ENCODE measurements around the gene CELF5.
"Not testable (repeated sequence)": the region's sequence is repeated elsewhere in the genome, so short reads cannot be mapped to it uniquely, and the experiment has no call there.

Gene CELF5

DNA sequence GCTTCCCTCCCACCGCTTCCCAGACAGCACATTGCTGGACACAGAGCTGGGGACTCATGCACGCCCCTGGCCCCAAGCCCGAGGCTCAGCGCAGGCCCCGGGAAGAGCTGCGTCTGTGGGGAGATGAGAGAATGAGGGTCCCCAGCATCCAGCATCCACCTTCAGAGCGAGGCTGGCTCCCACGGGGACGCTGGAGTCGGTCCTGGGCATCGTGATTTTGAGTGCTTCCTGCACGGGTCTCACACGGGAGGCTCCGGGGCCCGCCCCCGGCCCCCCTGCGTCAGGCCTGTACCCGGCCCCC, 34.0 kb upstream of the CELF5 start:
- no peak for DNase-seq (ENCODE audit: low spot score)

DNA sequence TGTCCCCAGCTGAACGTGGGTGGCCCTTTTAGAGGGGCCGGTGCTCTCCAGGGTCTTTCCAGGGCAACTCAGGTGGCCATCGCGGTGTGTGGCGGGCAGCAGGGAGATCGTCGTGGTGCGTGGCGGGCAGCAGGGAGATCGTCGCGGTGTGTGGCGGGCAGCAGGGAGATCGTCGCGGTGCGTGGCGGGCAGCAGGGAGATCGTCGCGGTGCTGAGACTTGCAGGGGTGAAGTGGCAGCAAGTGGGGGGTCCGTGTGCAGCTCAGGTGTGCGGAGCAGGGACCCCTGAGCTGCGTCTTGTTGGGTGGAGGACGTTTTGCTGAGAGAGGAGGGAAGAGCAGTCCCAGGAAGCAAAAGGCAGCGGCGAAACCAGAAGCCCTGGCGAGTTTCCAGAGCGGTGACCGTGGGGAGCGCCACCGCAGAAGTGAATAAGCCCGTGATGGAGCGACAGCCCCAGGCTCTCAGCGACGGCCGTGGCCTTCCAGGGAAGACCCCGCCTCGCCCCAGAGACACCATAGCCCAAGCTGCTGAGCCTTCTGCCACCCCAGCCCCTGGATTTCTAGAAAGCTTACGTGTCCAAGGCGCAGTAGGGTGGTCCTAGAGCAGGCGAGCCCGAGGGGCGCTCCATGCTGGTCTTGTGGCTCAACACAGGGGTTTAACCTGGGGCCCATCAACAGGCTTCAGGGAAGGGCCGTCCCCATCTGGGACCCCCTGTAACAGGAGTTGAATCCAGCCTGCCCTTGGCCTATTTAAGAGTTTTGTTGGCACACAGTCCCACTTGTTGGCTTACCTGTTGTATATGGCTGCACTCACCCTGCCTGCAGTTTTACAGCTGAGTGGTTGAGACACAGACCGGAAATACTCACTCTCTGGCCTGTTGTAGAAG, 33.3 kb upstream of the CELF5 start:
- DNase-seq (ENCODE audit: low spot score) = no peak

DNA sequence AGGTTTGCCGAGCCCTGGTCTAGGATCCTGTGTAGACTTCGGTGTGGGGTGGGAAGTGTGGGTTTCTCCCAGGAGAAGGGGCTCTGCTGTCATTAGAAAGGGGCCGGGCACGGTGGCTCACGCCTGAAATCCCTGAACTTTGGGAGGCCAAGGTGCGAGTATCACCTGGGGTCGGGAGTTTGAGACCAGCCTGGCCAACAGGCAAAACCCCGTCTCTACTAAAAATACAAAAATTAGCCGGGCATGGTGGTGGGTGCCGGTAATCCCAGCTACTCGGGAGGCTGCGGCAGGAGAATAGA, 32.7 kb upstream of the CELF5 start:
- DNase-seq (ENCODE audit: low spot score) = not testable (repeated sequence)

DNA sequence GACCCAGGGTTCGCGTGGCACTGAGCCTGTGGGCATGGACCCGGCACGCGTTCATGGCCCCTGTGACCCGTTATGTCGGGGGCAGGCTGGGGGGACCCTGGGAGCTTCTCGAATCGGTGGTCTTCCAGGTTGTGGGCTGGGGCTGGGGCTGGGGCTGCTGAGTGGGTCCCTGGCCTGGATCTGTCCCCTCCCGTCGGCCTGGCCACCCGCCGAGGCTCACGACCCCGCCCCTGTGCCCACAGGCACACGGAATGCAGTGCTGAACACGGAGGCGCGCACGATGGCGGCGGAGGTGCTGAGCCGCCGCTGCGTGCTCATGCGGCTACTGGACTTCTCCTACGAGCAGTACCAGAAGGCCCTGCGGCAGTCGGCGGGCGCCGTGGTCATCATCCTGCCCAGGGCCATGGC, 32.2 kb upstream of the CELF5 start:
- no peak for DNase-seq (ENCODE audit: low spot score)

DNA sequence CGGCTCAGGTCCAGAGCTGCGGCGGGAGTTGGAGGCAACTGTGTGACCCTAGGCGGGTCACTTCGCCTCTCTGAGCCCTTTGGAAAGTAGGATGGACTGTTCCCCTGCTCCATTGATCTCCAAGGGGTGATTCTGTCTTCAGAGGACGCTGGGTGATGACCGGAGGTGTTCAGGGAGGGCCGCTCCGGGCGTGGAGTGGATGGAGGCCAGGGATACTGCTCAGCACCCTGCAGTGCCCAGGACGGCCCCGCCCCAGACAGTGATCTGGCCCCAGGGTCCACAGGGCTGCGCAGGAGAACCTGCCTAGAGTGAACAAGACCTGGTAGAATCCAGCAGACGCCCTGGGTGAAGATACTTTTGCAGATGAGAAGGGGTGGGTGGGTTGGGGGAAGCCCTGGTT, 31.8 kb upstream of the CELF5 start:
- no peak for DNase-seq (ENCODE audit: low spot score)

DNA sequence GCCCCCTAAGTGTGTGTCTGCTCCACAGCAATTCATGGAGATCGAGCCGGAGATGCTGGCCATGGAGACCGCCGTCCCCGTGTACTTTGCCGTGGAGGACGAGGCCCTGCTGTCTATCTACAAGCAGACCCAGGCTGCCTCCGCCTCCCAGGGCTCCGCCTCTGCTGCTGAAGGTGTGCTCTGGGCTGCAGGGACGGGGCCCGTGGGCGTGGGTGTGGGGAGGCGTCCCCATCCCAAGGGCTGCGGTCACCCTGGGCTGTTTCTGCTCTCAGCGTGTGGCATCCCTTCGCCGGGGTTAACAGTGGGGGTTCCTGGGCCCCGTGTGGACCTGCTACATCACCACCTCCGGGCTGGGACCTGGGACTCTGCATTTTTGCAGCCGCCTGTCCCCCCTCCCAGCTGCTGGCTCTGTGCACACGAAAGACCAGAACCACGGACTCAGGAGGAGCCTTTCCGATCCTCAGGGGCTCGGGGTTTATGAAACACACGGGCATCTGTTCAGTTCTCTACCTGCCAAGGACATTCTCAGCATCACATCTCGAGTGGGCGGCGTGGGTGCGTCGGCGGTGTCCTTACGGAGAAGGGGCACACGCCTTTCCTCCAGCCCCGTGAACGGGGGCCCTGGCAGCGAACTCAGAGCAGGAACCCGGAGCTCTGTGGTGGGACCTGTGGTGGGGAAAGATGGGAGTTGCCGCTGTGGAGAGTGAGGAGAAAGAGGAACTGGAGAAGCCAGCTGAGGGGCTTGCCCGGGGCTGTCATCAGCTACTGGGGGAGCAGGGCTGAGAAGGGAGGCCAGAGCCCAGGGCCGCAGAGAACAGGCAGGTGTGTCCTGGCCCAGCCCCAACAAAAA, 31.0 kb upstream of the CELF5 start:
- DNase-seq (ENCODE audit: low spot score) = peak; percentile 40

DNA sequence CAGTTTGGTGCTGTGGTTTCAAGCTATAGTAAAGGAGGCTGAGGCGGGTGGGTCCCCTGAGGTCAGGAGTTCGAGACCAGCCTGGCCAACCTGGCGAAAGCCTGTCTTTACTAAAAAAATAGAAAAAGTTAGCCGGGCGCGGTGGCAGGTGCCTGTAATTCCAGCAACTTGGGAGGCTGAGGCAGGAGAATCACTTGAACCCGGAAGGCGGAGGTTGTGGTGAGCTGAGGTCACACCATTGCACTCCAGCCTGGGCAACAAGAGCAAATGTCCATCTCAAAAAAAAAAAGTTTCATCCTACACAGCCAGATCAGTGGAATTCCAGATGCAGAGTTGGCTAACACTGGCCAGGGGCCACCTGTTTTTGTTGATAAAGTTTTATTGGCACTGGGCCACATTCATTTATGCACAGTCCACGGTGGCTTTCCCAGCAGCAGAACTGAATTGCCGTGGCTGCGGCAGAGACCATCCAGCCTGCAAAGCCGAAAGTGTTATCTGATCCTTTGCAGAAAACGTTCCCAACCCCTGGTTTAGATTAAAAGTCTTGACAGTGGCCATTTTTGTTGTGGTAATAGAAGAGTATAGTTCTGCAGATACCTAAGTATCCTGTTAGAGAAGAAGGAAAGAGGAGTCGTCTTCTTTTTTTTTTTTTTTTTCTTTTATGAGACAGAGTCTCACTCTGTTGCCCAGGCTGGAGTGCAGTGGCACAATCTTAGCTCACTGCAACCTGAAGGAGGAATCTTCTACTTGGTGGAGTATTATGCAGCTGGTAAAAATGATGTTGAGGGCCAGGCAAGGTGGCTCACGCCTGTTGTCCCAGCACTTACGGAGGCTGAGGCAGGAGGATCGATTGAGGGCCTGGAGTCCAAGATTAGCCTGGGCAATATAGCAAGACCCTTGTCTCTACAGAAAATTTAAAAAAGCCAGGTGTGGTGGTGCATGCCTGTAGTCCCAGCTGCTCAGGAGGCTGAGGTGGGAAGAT, 30.1 kb upstream of the CELF5 start:
- peak; percentile 85 for DNase-seq (ENCODE audit: low spot score)

DNA sequence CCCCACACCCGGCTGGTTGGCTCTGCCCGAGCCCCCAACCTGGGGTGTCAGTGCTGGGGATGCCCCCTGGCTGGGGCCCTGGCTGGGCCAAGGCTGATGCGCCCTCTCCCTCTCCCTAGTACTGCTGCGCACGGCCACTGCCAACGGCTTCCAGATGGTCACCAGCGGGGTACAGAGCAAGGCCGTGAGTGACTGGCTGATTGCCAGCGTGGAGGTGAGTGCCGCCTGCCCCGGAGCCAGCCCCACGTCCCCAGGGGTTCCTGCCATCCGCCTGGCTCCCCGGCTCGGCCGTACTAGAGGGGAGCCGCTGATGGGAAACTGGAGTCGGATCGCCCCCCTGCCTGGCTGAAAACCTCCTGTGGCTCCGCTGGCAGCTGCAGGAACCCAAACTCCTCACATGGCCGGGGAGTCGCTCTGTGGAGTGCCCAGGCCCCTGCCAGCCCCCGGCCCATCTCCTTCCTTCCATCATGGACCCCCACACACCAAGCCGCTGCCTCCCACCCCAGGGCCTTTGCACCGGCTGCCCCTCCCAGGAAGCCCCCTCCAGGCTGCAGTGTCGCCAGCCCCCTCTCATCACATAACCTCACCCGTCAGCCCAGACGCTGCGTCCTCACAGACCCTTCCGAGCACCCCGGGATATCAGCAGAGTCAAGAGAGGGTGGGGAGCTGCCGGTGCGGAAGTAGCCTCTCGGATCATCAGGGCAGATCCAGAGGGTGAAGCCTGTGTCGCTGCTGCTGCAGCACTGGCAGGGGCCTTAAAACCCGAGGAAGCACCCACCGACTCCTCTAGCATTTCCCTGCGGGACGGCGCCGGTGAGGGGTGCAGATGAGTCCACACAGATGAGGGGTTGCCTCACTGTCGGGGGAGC, 28.2 kb upstream of the CELF5 start:
- DNase-seq (ENCODE audit: low spot score) = no peak

DNA sequence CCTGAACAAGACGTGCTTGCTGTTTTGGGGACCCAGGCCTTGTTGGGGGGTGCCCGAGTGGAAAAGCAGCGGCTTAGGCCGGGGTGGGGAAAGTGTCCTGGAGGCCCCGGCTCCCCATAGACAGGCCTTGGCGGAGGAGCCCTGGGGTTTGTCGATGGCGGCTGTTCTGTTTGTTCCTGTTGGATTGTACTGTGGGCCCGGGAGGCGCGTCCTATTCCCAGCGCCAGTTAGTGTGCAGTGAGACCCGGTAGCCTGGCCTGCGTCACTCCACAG, 27.6 kb upstream of the CELF5 start:
- DNase-seq (ENCODE audit: low spot score) = no peak

DNA sequence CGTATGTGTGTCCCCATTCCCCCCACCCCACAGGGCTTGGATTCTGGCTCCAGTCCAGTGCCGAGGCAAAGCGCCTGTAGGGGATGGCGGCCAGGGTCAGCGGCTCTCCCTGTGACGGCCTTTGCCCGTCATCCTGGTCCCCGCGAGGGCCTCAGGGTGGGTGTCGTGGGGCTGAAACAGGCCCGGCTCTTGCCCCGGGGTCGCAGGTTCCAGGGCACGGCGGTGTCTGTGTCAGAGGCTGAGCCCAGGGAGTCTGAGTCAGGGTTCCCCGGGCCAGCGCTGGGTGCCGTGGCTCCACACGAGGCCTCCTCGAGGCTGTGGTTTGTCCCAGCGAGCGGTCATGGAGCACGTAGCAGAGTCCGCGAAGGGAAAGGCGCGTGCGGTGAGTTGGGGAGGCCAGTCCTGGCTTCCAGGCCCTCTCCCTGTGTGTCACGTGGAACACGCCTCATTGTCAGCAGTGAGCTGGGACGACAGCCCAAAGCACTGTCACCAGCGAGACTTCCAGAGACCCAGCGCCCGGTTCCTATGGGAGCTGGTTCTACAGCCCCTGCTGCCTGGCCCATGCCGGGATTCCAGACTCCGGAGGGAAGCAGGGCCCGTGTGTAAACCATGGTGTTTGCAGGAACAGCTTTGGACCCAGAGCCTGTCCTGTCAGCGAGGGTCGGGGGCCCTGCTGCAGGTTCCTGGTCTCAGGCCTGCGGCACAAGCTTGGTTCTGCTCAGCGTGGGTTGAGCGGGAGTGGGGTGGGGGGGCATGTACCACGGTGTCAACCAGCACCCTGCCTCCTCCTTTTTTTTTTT, 25.4 kb upstream of the CELF5 start:
- no peak for DNase-seq (ENCODE audit: low spot score)

DNA sequence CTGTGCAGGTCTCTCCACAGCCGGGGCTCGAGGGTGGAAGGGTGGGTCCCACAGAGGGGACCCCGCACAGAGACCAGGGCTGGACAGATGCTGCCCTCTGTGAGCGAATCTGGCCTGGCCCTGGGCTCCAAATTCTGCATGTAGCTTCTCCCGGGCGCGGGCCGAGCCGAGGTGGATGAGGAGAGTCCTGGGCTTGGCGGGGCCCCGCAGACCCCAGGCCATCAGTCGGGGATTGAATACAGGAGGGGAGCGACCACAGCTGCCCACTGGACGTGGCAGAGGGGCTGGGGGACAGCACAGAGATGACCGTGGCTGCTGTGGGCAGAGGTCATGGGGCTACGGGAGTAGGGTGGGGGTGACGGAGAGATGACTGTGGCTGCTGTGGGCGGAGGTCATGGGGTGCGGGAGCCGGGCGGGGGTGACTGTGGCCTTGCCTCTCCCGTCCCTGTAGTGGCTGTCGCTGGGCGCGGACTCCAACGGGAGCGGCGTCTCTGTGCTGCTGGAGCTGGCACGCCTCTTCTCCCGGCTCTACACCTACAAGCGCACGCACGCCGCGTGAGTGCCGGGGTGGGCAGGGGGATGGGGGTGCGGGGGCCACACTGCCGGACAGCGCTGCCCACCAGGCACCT, 23.3 kb upstream of the CELF5 start:
- DNase-seq (ENCODE audit: low spot score) = no peak

DNA sequence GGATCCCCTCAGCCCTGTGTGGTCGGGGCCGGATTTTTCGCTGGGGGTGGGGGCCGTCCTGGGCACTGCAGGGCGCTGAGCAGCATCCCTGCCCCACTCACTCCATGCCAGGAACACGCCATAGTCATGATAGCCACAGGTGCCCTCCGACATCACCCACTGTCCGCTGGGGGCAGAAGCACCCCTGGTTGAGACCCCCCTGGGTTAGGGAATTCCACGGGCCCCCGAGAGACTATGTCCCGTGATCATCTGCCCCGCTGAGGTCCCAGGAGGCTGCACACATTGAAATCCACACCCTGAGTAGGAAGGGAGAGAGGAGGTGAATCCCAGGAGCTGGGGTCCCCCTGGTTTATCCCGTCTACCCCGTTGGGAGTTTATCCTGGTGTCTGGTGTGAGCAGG, 22.6 kb upstream of the CELF5 start:
- no peak for DNase-seq (ENCODE audit: low spot score)

DNA sequence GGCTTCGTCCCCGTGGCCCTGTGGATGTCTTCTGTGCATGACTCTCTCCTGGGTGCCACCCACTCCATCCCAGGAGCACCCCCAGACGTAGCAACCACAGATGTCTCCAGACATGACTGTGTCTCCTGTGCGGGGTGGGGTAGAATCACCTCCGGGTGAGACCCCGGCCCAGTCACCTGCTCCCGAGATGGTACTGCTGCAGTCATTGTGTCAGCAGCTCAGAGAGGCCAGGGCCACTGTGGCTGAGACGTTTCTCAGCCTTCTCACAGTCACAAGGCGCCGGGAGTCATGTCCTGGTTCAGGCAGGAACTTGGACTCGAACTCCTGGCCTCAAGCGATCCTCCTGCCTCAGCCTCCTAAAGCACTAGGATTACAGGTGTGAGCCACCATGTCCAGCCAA, 22.1 kb upstream of the CELF5 start:
- no peak for DNase-seq (ENCODE audit: low spot score)

DNA sequence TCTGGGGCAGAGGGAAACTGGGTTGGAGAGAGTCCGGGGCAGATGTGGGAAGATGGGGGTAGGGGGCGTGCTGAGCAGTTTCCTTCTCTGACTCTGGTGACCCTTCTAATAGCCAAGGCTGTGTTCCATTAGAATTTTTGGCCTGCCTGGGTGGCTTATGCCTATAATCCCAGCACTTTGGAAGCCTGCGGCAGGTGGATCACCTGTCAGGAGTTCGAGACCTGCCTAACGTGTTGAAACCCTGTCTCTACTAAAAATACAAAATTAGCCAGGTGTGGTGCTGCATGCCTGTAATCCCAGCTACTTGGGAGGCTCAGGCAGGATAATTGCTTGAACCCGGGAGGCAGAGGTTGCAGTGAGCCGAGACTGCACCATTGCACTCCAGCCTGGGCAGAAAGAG, 21.6 kb upstream of the CELF5 start:
- DNase-seq (ENCODE audit: low spot score) = not testable (repeated sequence)

DNA sequence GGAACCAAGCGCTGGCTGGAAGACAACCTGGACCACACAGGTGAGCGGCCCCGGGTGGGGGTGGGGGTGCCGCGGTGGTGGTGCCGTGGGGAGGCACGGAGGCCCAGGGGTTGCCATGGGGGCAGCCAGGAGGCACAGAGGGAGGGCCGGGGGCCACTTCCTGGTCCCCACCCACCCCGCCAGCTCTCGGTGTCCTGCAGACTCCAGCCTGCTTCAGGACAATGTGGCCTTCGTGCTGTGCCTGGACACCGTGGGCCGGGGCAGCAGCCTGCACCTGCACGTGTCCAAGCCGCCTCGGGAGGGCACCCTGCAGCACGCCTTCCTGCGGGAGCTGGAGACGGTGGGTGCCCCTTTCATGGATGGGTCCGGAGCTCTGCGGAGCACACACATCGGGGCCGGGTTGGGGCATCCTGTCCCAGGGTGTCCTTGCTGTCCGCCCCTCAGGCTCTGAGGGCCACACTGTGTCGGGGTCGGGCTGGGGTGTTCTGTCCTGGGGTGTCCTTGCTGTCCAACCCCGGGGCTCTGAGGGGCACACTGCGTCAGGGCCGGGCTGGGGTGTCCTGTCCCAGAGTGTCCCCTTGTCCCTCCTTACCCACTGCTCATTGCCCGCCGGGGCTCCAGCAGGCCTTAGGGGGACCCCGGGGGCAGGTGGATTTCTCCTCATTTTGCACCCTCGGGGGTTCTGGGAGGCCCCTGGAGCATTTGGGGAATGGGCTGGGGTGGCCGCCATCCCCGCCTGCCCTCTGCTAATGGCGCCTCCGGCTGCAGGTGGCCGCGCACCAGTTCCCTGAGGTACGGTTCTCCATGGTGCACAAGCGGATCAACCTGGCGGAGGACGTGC, 20.4 kb upstream of the CELF5 start:
- no peak for DNase-seq (ENCODE audit: low spot score)

DNA sequence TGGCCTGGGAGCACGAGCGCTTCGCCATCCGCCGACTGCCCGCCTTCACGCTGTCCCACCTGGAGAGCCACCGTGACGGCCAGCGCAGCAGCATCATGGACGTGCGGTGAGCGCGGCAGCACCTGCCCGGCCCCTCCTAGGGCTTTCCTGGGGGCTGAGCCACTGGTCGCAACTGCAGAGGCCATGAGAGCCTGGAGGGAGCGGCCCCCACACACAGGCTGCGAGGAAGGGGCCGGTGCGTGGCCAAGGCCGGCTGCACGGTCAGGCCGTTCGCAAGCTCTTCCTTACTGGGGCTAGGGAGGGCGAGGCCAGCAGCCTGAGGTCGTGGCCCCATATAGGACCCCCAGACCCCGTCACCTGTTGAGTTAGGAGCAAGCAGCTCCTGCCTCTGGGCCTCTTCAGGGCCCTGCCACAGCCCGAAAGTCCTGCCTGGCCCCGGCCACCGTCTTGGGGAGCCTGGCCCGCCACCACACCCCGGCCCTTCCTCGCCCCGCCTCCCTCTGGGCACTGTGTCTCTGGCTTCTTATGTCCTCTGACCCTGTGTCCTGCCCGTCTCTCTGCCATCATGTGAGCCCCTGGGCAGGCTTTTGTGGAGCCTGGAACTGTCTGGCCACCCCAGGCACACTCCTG, 19.7 kb upstream of the CELF5 start:
- no peak for DNase-seq (ENCODE audit: low spot score)

DNA sequence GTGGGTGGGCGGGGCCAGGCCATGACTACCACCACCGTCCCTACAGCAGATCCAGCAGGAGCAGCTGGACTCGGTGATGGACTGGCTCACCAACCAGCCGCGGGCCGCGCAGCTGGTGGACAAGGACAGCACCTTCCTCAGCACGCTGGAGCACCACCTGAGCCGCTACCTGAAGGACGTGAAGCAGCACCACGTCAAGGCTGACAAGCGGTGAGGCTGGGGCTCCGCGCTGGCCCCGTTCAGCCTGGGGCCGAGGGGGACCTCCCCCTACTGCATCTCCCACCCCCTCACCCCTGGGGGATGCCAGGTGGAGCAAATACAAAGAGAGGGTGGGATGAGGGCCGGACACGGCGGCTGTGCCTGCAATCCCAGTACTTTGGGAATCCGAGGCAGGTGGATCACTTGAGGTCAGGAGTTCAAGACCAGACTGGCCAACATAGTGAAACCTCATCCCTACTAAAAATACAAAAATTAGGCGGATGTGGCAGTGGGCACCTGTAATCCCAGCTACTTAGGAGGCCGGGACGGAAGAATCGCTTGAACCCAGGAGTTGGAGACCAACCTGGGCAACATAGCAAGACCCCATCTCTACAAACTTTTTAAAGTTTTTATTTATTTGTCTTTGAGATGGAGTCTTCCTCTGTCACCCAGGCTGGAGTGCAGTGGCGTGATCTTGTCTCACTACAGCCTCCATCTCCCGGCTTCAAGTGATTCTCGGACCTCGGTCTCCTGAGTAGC, 18.1 kb upstream of the CELF5 start:
- no peak for DNase-seq (ENCODE audit: low spot score)

Measured in hematopoietic multipotent progenitor cell treated with erythropoietin and hydrocortisone succinate and interleukin-3 and kit ligand, for 17 days (in vitro differentiated cells).